ENCODE results near the gene PCDHB10. TPM values are rescaled to one million over a fixed set of nuclear protein-coding genes. Genes with fewer than 3 reads are reported as not detected.

The PCDHB10 gene
- polyA plus RNA-seq (0.04 to 0.07 TPM (median 0.05 TPM) in 3 replicates), polyA minus RNA-seq (not detected in 3 replicates)
- 0.07 TPM for polyA plus RNA-seq (2011; ENCODE audit: low read depth)
- not detected in 2 replicates for polyA plus RNA-seq (2011; cell fraction: cytosol; rRNA removed)
- 0.19 and 0.24 TPM in 2 replicates for polyA plus RNA-seq (2011; cell fraction: nucleus; rRNA removed)
- 0.10 TPM in 1 of 2 replicates, not detected in the other for polyA plus RNA-seq (2012; ENCODE audit: low replicate concordance)
- not detected for polyA minus RNA-seq (2011; cell fraction: cytosol; rRNA and poly(A)+ RNA removed)
- 0.23 TPM in 1 of 2 replicates, not detected in the other for polyA minus RNA-seq (2011; cell fraction: nucleus; rRNA and poly(A)+ RNA removed)

GRCh38 chr5:141192110-141192725 lies at the start of gene PCDHB10:
Gene PCDHB10 (plus strand): TSS chr5:141192353. CDS start chr5:141192553, 200 bp downstream.
- DNase-seq (ENCODE audit: low read depth, low spot score) (no peak), FAIRE-seq (no peak)
- Histone ChIP-seq H3K9me1 (ENCODE audit: control insufficient read depth, extremely low read depth, insufficient read depth, low read length) (no peaks in the 10 kb centered on the region), H3K27ac (ENCODE audit: control insufficient read depth, insufficient read depth, low read length) (no peak within 1 kb of the TSS), H3K36me3 (ENCODE audit: control insufficient read depth in 2 of 2, extremely low read depth in 1 of 2, insufficient read depth in 2 of 2, low read length in 2 of 2) (no peaks in the 10 kb centered on the region), H3K4me3 (ENCODE audit: control insufficient read depth in 2 of 3, extremely low read depth in 1 of 3, insufficient read depth in 2 of 3, low read depth in 1 of 3, low read length in 3 of 3) (no peak within 1 kb of the TSS), H3K27me3 (ENCODE audit: control insufficient read depth, extremely low read depth, insufficient read depth, low read length) (no peaks in the 10 kb centered on the region), H3K4me1 (ENCODE audit: control insufficient read depth, extremely low read depth, insufficient read depth, low read length) (no peaks in the 10 kb centered on the region), H3K4me2 (ENCODE audit: control insufficient read depth, extremely low read depth, insufficient read depth, low read depth, low read length) (no peak within 1 kb of the TSS), H3K79me2 (ENCODE audit: control insufficient read depth, insufficient read depth, low read length) (no peaks in the 10 kb centered on the region), H2AFZ (ENCODE audit: control insufficient read depth, low read length) (no peak within 1 kb of the TSS), H3K9ac (ENCODE audit: control insufficient read depth, extremely low read depth, insufficient read depth, low read length) (no peak within 1 kb of the TSS), H3K9me3 (ENCODE audit: control insufficient read depth, low read depth, low read length) (no peaks in the 10 kb centered on the region), H4K20me1 (ENCODE audit: control insufficient read depth, extremely low read depth, insufficient read depth, low read length) (no peaks in the 10 kb centered on the region)
- dilution Hi-C loops (cut with MboI; ENCODE audit: extremely low pct_ligation_motif_present, low sequenced_read_pairs): no loop called here
- no peak for TF ChIP-seq EZH2 (IDR thresholded peaks at IDR 0.05; ENCODE audit: low read length)
- peak in 2 of 3 experiments; percentile 18 to 26 for TF ChIP-seq CTCF (optimal IDR thresholded peaks at IDR 0.05 in 1 of 3, IDR thresholded peaks at IDR 0.05 in 1 of 3, conservative IDR thresholded peaks at IDR 0.05 in 1 of 3; ENCODE audit: extremely low read depth in 1 of 3, insufficient read depth in 2 of 3, low read length in 3 of 3)

DNA sequence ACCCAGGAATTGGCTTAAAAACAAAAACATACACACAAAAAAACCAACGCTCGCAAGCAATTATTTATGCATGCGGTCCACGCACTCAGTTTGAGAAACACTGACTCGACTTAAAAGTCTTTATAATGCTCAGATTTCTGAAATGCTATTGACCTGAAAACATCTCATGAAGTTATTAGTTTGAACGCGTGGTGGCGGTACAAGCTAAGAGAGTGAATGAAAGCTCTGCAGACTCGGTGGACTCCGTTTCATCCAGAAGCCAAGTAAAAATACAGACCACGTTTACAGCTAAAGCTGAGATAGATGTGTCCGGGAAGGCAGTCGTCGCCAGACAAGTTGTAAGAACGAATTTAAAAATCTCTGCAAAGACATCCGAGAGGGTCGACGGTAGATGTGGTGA lies 42.3 kb upstream of the PCDHB10 start, which contains the start of gene PCDHB6:
Gene PCDHB6, plus strand, starts transcription at position 246 of the 400 bp plus-strand sequence. CDS start 201 bp downstream, outside the sequence.
- Histone ChIP-seq H3K9ac (ENCODE audit: control insufficient read depth, extremely low read depth, insufficient read depth, low read length) (no peak within 1 kb of the TSS), H4K20me1 (ENCODE audit: control insufficient read depth, extremely low read depth, insufficient read depth, low read length) (no peaks in the 10 kb centered on the region), H3K27me3 (ENCODE audit: control insufficient read depth, extremely low read depth, insufficient read depth, low read length) (no peaks in the 10 kb centered on the region), H3K4me3 (ENCODE audit: control insufficient read depth in 2 of 3, extremely low read depth in 1 of 3, insufficient read depth in 2 of 3, low read depth in 1 of 3, low read length in 3 of 3) (no peak within 1 kb of the TSS), H2AFZ (ENCODE audit: control insufficient read depth, low read length) (no peak within 1 kb of the TSS), H3K9me1 (ENCODE audit: control insufficient read depth, extremely low read depth, insufficient read depth, low read length) (no peaks in the 10 kb centered on the region), H3K4me2 (ENCODE audit: control insufficient read depth, extremely low read depth, insufficient read depth, low read depth, low read length) (no peak within 1 kb of the TSS), H3K36me3 (ENCODE audit: control insufficient read depth in 2 of 2, extremely low read depth in 1 of 2, insufficient read depth in 2 of 2, low read length in 2 of 2) (no peaks in the 10 kb centered on the region), H3K27ac (ENCODE audit: control insufficient read depth, insufficient read depth, low read length) (no peak within 1 kb of the TSS), H3K9me3 (ENCODE audit: control insufficient read depth, low read depth, low read length) (no peaks in the 10 kb centered on the region), H3K4me1 (ENCODE audit: control insufficient read depth, extremely low read depth, insufficient read depth, low read length) (no peaks in the 10 kb centered on the region), H3K79me2 (ENCODE audit: control insufficient read depth, insufficient read depth, low read length) (no peaks in the 10 kb centered on the region)
- no peak for DNase-seq (ENCODE audit: low read depth, low spot score)
- no peak for FAIRE-seq
- TF ChIP-seq CTCF (optimal IDR thresholded peaks at IDR 0.05 in 1 of 3, IDR thresholded peaks at IDR 0.05 in 1 of 3, conservative IDR thresholded peaks at IDR 0.05 in 1 of 3; ENCODE audit: extremely low read depth in 1 of 3, insufficient read depth in 2 of 3, low read length in 3 of 3) (no peak), EZH2 (IDR thresholded peaks at IDR 0.05; ENCODE audit: low read length) (no peak)
- dilution Hi-C loops (cut with MboI; ENCODE audit: extremely low pct_ligation_motif_present, low sequenced_read_pairs): no loop called here
